HepG2 (cell line): Measurements from ENCODE around the gene SP7. TPM values are rescaled to one million over a fixed set of nuclear protein-coding genes. Genes with fewer than 3 reads are reported as not detected.

Experiments
- BCL6 ChIP-seq: IDR thresholded peaks from 2 replicates; pipeline ENCODE4 v1.6.1; 2016; ENCODE audit warnings: missing genetic modification reagents, missing compliant biosample characterization
- FOXP4 ChIP-seq: sonication (generic); formaldehyde crosslinking; IDR thresholded peaks from 2 replicates; pipeline ENCODE4 v1.4.0; 2020; ENCODE audit warnings: missing genetic modification reagents
- GABPB1 ChIP-seq: IDR thresholded peaks from 2 replicates; pipeline ENCODE4 v1.6.1; 2016; ENCODE audit warnings: mild to moderate bottlenecking, missing genetic modification reagents, moderate library complexity, missing compliant biosample characterization
- GPN1 ChIP-seq: sonication (generic); formaldehyde crosslinking; IDR thresholded peaks from 2 replicates; pipeline ENCODE4 v1.5.1; 2020; ENCODE audit warnings: missing genetic modification reagents, borderline replicate concordance
- KLF11 ChIP-seq: IDR thresholded peaks from 2 replicates; pipeline ENCODE4 v1.6.1; 2016; ENCODE audit warnings: missing compliant biosample characterization
- NFATC3 ChIP-seq: sonication (generic); formaldehyde crosslinking; IDR thresholded peaks from 2 replicates; pipeline ENCODE4 v1.5.1; 2020; ENCODE audit warnings: mild to moderate bottlenecking, missing genetic modification reagents
- NFIC ChIP-seq: IDR thresholded peaks from 2 replicates; pipeline ENCODE4 v1.6.1; 2012; ENCODE audit warnings: mild to moderate bottlenecking, low read length, inconsistent platforms
- NR0B2 ChIP-seq: sonication (generic); formaldehyde crosslinking; IDR thresholded peaks from 2 replicates; pipeline ENCODE4 v1.4.0; 2020; ENCODE audit warnings: mild to moderate bottlenecking, missing genetic modification reagents
- NR2F2 ChIP-seq: IDR thresholded peaks from 2 replicates; pipeline ENCODE4 v1.6.1; 2012; ENCODE audit warnings: low read depth, inconsistent platforms, borderline replicate concordance
- STAG1 ChIP-seq: sonication (generic); formaldehyde crosslinking; IDR thresholded peaks from 2 replicates; pipeline ENCODE4 v1.4.0; 2020; ENCODE audit warnings: missing genetic modification reagents
- SUZ12 ChIP-seq: fragments of 150-350 bp; IDR thresholded peaks from 2 replicates; pipeline ENCODE4 v1.6.1; 2014; ENCODE audit warnings: low read depth, low read length
- U2AF2 ChIP-seq: fragments of 200-400 bp; formaldehyde crosslinking; IDR thresholded peaks from 2 replicates; pipeline ENCODE4 v1.6.1; 2017; ENCODE audit warnings: low read depth, mild to moderate bottlenecking, low read length
- ZBTB38 ChIP-seq: sonication (generic); formaldehyde crosslinking; IDR thresholded peaks from 2 replicates; pipeline ENCODE4 v1.5.1; 2020; ENCODE audit warnings: mild to moderate bottlenecking, missing genetic modification reagents
- ZBTB8A ChIP-seq: sonication (generic); formaldehyde crosslinking; IDR thresholded peaks from 2 replicates; pipeline ENCODE4 v1.4.0; 2020; ENCODE audit warnings: mild to moderate bottlenecking, low read depth, missing genetic modification reagents, borderline replicate concordance
- ZC3H4 ChIP-seq: sonication (generic); formaldehyde crosslinking; IDR thresholded peaks from 2 replicates; pipeline ENCODE4 v1.4.0; 2020; ENCODE audit warnings: missing genetic modification reagents, borderline replicate concordance
- ZFY ChIP-seq: sonication (generic); formaldehyde crosslinking; IDR thresholded peaks from 2 replicates; pipeline ENCODE4 v1.4.0; 2020; ENCODE audit warnings: missing genetic modification reagents
- ZNF263 ChIP-seq: sonication (generic); formaldehyde crosslinking; IDR thresholded peaks from 2 replicates; pipeline ENCODE4 v1.4.0; 2020; ENCODE audit warnings: missing genetic modification reagents
- ZNF362 ChIP-seq: sonication (generic); formaldehyde crosslinking; IDR thresholded peaks from 2 replicates; pipeline ENCODE4 v1.4.0; 2020; ENCODE audit warnings: missing genetic modification reagents, mild to moderate bottlenecking, borderline replicate concordance
- ZNF512 ChIP-seq: sonication (generic); formaldehyde crosslinking; IDR thresholded peaks from 2 replicates; pipeline ENCODE4 v1.4.0; 2020; ENCODE audit warnings: mild to moderate bottlenecking, missing genetic modification reagents
- ZNF530 ChIP-seq: sonication (generic); formaldehyde crosslinking; IDR thresholded peaks from 2 replicates; pipeline ENCODE4 v1.5.0; 2020; ENCODE audit warnings: low read depth, mild to moderate bottlenecking, missing genetic modification reagents
- ZNF580 ChIP-seq: IDR thresholded peaks from 2 replicates; pipeline ENCODE4 v1.6.1; 2016; ENCODE audit warnings: low read depth, borderline replicate concordance
- ZNF770 ChIP-seq: sonication (generic); formaldehyde crosslinking; IDR thresholded peaks from 2 replicates; pipeline ENCODE4 v1.5.0; 2020; ENCODE audit warnings: mild to moderate bottlenecking, missing genetic modification reagents
- ZNF839 ChIP-seq: sonication (generic); formaldehyde crosslinking; IDR thresholded peaks from 2 replicates; pipeline ENCODE4 v1.4.0; 2020; ENCODE audit warnings: missing genetic modification reagents, mild to moderate bottlenecking, borderline replicate concordance
- polyA plus RNA-seq, 8 experiments: library from polyadenylated mRNA; depleted of rRNA in 3 of 8; stranded (reverse) in 7 of 8; unstranded in 1 of 8; fragments of >200 nt; fragmentation: Illumina TruSeq in 4 of 8; extraction: Trizol in 4 of 8; gene quantifications; 2 replicates each; pipeline versions ENCODE4 v1.2.1 to v1.2.3, GENCODE V29; 2011 to 2016; ENCODE audit warnings: low read depth in 4 of 8, missing spikeins in 1 of 8, mixed read lengths in 1 of 8; ENCODE audit not compliant: insufficient read depth in 1 of 8
- total RNA-seq, 5 experiments: library from RNA; depleted of rRNA; stranded (reverse); fragments of >200 nt; fragmentation: Illumina TruSeq; extraction: Trizol; gene quantifications; 2 replicates each; pipeline ENCODE4 v1.2.3, GENCODE V29; 2016; ENCODE audit warnings: low read depth in 1 of 5

SP7 gene
- total and polyA plus RNA-seq, 2 of the 13 experiments (the other 11 are each of a cell fraction or from before 2014, with no cell fraction given), result not detected

GRCh38 chr12:53344824-53345485 is 8.8 kb upstream of the SP7 start (continued):
- TF ChIP-seq NR0B2 (CRISPR knock-in tag) (no peak), U2AF2 (no peak), STAG1 (CRISPR knock-in tag) (peak; percentile 74), GABPB1 (peak; percentile 37; the same call in 1 of the 2 replicates), FOXP4 (CRISPR knock-in tag) (no peak), ZC3H4 (no peak), NFATC3 (CRISPR knock-in tag) (no peak), SUZ12 (no peak), ZNF530 (CRISPR knock-in tag) (no peak), BCL6 (CRISPR knock-in tag) (no peak), ZBTB38 (no peak), ZNF839 (CRISPR knock-in tag) (no peak), ZFY (CRISPR knock-in tag) (peak; percentile 32; the same call in 1 of the 2 replicates), ZNF770 (CRISPR knock-in tag) (no peak), NFIC (no peak), GPN1 (CRISPR knock-in tag) (no peak), NR2F2 (no peak), ZBTB8A (CRISPR knock-in tag) (no peak), ZNF263 (CRISPR knock-in tag) (0 out of 2 replicates have a peak, but pooled peaks have one; percentile 11), ZNF362 (CRISPR knock-in tag) (no peak), ZNF512 (CRISPR knock-in tag) (no peak), ZNF580 (CRISPR knock-in tag) (peak; percentile 32; the same call in 1 of the 2 replicates), KLF11 (no peak)
